ENCODE measurements around the gene SLAMF1.

DNA sequence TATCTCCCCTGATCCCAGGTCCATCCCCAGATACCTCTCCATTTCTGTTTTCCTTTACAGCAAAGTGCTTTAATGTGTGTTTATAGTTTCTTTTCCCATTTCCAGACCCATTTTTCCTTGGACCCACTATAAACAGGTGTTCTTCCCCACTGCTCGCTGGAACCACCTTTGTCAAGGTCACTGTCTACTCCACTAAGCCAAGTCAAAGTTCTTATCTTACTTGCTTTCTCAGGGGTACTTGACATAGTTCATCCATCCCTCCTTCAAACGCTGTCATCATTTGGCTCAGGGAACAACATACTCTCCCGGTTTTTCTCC, 8.3 kb downstream of the SLAMF1 start:
- TF ChIP-seq, protein P1, sequence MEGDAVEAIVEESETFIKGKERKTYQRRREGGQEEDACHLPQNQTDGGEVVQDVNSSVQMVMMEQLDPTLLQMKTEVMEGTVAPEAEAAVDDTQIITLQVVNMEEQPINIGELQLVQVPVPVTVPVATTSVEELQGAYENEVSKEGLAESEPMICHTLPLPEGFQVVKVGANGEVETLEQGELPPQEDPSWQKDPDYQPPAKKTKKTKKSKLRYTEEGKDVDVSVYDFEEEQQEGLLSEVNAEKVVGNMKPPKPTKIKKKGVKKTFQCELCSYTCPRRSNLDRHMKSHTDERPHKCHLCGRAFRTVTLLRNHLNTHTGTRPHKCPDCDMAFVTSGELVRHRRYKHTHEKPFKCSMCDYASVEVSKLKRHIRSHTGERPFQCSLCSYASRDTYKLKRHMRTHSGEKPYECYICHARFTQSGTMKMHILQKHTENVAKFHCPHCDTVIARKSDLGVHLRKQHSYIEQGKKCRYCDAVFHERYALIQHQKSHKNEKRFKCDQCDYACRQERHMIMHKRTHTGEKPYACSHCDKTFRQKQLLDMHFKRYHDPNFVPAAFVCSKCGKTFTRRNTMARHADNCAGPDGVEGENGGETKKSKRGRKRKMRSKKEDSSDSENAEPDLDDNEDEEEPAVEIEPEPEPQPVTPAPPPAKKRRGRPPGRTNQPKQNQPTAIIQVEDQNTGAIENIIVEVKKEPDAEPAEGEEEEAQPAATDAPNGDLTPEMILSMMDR (IDR thresholded peaks at IDR 0.05): no peak
- TF ChIP-seq POLR2A (IDR thresholded peaks at IDR 0.05): no peak

Data from lower leg skin (tissue), 3 donors.